Measurements from ENCODE around the gene CYREN. TPM values are rescaled to one million over a fixed set of nuclear protein-coding genes. Genes with fewer than 3 reads are reported as not detected.

Gene CYREN
- total and polyA plus RNA-seq, 2 of the 13 experiments (the other 11 are each of a cell fraction or from before 2014, with no cell fraction given): 20.7 to 60.7 TPM

DNA sequence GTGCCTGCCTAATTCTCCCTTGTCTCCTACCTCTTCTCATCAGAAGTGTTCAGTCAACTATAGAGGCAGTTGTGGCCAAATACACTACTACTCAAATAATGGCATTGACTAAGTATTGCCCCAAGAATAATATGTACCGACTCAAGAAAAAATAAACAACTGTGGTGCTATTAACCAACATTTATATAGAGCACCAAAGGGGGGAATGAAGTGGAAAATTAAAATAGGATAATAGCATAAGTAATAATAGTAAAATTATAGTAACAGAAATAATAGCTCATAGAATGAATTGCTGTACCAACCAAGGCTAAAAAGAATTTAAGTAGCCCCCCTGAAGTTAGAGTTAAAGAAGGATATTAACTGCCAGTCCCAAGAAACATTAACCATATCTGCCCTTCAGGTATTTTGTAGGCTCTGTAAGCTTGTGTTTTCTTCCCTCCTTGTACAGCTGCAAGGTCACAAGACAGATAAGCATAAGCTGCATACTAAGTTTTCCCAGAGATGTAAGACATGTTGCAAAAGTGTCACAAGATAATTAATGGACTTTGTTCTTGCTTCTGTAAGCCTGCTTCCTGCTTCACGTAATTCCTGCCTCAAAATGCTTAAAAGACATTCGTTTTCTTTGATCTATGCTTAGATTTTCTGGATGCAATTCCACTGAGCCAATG is 10.9 kb upstream of the CYREN start:
- FAIRE-seq (no peak), DNase-seq (ENCODE audit: low spot score) (no peak), ATAC-seq (no peak)
- Histone ChIP-seq H3K4me1 (ENCODE audit: insufficient read depth, low read length) (peaks cover 15% of the 10 kb centered on the region), H4K20me1 (ENCODE audit: insufficient read depth, low read length) (peaks cover 5% of the 10 kb centered on the region; the same call in 1 of the 2 replicates), H3K9me3 (ENCODE audit: low read length) (peaks cover 30% of the 10 kb centered on the region), H3K9ac (ENCODE audit: insufficient read depth, low read depth, low read length) (no peak overlapping the region), H3K79me2 (ENCODE audit: insufficient read depth, low read length) (peaks cover 12% of the 10 kb centered on the region), H3K4me2 (ENCODE audit: low read depth, low read length) (no peak overlapping the region), H3K27ac (ENCODE audit: extremely low read length, insufficient read depth, low read length) (no peak overlapping the region), H3K4me3 (replicated peaks in 1 of 3; ENCODE audit: insufficient read depth in 1 of 3, low read depth in 2 of 3, low read length in 3 of 3) (no peak overlapping the region), H3K27me3 (ENCODE audit: control insufficient read depth in 1 of 2, insufficient read depth in 2 of 2, low read length in 2 of 2) (no peaks in the 10 kb centered on the region), H3K36me3 (replicated peaks in 1 of 2; ENCODE audit: control insufficient read depth in 1 of 2, insufficient read depth in 2 of 2, low read length in 2 of 2) (peaks cover 23 to 75% of the 10 kb centered on the region in 2 experiments), H2AFZ (ENCODE audit: low read length) (no peak overlapping the region)
- POLR2A ChIA-PET: interaction anchor here (0.8 kb wide), 1 partner anchor 29 kb away, joined by 3 read pairs; the partner anchor contains the start of gene WDR91
- BruUV-seq (replicated peaks): no TSS peak
- intact Hi-C loops (cut with micrococcal nuclease; ENCODE audit: unreplicated experiment): no loop called here
- in situ Hi-C loops (cut with HindIII; ENCODE audit: extremely low pct_ligation_motif_present, low pct_unique_long_range_greater_than_20kb): no loop called here
- no peak for TF ChIP-seq EHMT2 (IDR thresholded peaks at IDR 0.05; ENCODE audit: borderline replicate concordance, low read depth, low read length)
- TF ChIP-seq ZEB1 (IDR thresholded peaks at IDR 0.05; ENCODE audit: insufficient replicate concordance, low read depth): no peak
- TF ChIP-seq POGZ (CRISPR knock-in tag; IDR thresholded peaks at IDR 0.05): no peak
- TF ChIP-seq RBFOX2 (IDR thresholded peaks at IDR 0.05; ENCODE audit: low read depth, low read length): 0 out of 2 replicates have a peak, but pooled peaks have one; percentile 8
- TF ChIP-seq, protein P1, sequence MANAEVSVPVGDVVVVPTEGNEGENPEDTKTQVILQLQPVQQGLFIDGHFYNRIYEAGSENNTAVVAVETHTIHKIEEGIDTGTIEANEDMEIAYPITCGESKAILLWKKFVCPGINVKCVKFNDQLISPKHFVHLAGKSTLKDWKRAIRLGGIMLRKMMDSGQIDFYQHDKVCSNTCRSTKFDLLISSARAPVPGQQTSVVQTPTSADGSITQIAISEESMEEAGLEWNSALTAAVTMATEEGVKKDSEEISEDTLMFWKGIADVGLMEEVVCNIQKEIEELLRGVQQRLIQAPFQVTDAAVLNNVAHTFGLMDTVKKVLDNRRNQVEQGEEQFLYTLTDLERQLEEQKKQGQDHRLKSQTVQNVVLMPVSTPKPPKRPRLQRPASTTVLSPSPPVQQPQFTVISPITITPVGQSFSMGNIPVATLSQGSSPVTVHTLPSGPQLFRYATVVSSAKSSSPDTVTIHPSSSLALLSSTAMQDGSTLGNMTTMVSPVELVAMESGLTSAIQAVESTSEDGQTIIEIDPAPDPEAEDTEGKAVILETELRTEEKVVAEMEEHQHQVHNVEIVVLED (CRISPR knock-in tag; IDR thresholded peaks at IDR 0.05; ENCODE audit: borderline replicate concordance): no peak
- CTCF ChIA-PET (ENCODE audit: low intra/inter-chr PET ratio, low total read pairs): no interaction called here
- 97% methylated on average over 3 of the region's 3 CpGs for WGBS (ENCODE audit: low lambda C conversion rate)

DNA sequence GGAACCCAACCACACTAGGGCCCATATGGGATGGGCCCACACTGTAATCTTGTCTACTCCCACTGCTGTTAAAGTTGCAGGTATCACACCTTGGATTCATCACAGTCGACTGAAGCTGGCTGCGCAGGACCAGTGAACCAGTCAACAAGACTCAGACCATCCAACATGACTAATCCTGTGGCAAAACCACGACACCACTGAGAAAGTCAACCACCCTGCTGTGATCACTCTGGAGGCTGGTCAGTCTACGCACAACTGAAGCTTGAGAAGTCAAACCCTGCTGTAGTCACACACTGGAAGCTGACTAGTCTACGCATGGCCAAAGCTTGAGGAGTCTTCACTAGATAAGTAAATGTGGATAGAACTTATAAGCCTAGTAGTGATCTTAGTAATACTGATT is 9.6 kb upstream of the CYREN start:
- in situ Hi-C loops (cut with HindIII; ENCODE audit: extremely low pct_ligation_motif_present, low pct_unique_long_range_greater_than_20kb) (no loop called here), intact Hi-C loops (cut with micrococcal nuclease; ENCODE audit: unreplicated experiment) (no loop called here)

More for the DNA sequence above, 9.6 kb upstream of the CYREN start:
- H3K4me3 ChIP-seq (replicated peaks in 1 of 3; ENCODE audit: insufficient read depth in 1 of 3, low read depth in 2 of 3, low read length in 3 of 3): no peak overlapping the region
- no peak overlapping the region for H3K27ac ChIP-seq (ENCODE audit: extremely low read length, insufficient read depth, low read length)
- 98% methylated on average over 5 of the region's 5 CpGs for WGBS (ENCODE audit: low lambda C conversion rate)
- H4K20me1 ChIP-seq (ENCODE audit: insufficient read depth, low read length): peaks cover 5% of the 10 kb centered on the region; the same call in 1 of the 2 replicates
- no TSS peak for BruUV-seq (replicated peaks)
- TF ChIP-seq KLF13 (CRISPR knock-in tag; IDR thresholded peaks at IDR 0.05): no peak
- TF ChIP-seq, protein P2, sequence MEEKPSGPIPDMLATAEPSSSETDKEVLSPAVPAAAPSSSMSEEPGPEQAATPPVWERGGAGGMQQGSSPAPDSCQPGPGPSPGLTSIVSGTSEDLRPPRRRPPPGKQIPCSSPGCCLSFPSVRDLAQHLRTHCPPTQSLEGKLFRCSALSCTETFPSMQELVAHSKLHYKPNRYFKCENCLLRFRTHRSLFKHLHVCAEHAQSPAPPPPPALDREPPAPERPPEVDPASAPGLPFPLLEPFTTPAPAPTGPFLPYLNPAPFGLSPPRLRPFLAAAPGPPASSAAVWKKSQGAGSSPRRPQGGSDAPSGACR (CRISPR knock-in tag; IDR thresholded peaks at IDR 0.05): no peak
- TF ChIP-seq, protein P3, sequence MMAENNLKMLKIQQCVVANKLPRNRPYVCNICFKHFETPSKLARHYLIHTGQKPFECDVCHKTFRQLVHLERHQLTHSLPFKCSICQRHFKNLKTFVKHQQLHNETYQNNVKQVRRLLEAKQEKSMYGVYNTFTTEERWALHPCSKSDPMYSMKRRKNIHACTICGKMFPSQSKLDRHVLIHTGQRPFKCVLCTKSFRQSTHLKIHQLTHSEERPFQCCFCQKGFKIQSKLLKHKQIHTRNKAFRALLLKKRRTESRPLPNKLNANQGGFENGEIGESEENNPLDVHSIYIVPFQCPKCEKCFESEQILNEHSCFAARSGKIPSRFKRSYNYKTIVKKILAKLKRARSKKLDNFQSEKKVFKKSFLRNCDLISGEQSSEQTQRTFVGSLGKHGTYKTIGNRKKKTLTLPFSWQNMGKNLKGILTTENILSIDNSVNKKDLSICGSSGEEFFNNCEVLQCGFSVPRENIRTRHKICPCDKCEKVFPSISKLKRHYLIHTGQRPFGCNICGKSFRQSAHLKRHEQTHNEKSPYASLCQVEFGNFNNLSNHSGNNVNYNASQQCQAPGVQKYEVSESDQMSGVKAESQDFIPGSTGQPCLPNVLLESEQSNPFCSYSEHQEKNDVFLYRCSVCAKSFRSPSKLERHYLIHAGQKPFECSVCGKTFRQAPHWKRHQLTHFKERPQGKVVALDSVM (CRISPR knock-in tag; IDR thresholded peaks at IDR 0.05): no peak
- TF ChIP-seq ZNF230 (CRISPR knock-in tag; IDR thresholded peaks at IDR 0.05): no peak
- TF ChIP-seq, protein P4, sequence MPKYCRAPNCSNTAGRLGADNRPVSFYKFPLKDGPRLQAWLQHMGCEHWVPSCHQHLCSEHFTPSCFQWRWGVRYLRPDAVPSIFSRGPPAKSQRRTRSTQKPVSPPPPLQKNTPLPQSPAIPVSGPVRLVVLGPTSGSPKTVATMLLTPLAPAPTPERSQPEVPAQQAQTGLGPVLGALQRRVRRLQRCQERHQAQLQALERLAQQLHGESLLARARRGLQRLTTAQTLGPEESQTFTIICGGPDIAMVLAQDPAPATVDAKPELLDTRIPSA (CRISPR knock-in tag; IDR thresholded peaks at IDR 0.05; ENCODE audit: borderline replicate concordance): no peak
- no peak for TF ChIP-seq GLI4 (CRISPR knock-in tag; IDR thresholded peaks at IDR 0.05; ENCODE audit: borderline replicate concordance)
- no peak for TF ChIP-seq NONO (IDR thresholded peaks at IDR 0.05)
- no peak for TF ChIP-seq NONO (CRISPR knock-in tag; conservative IDR thresholded peaks at IDR 0.05)
- H3K36me3 ChIP-seq (replicated peaks in 1 of 2; ENCODE audit: control insufficient read depth in 1 of 2, insufficient read depth in 2 of 2, low read length in 2 of 2): peaks cover 23 to 73% of the 10 kb centered on the region in 2 experiments
- no peaks in the 10 kb centered on the region for H3K27me3 ChIP-seq (ENCODE audit: control insufficient read depth in 1 of 2, insufficient read depth in 2 of 2, low read length in 2 of 2)
- ChIA-PET POLR2A (interaction anchor here (1.2 kb wide), 1 partner anchor 9 kb away, joined by 5 read pairs; no protein-coding TSS in a partner anchor), CTCF (ENCODE audit: low intra/inter-chr PET ratio, low total read pairs) (no interaction called here)
- H3K4me2 ChIP-seq (ENCODE audit: low read depth, low read length): no peak overlapping the region
- H3K9ac ChIP-seq (ENCODE audit: insufficient read depth, low read depth, low read length): no peak overlapping the region
- H2AFZ ChIP-seq (ENCODE audit: low read length): no peak overlapping the region
- peaks cover 23% of the 10 kb centered on the region for H3K79me2 ChIP-seq (ENCODE audit: insufficient read depth, low read length)
- DNase-seq (ENCODE audit: low spot score) (no peak), FAIRE-seq (no peak), ATAC-seq (no peak)
- peaks cover 30% of the 10 kb centered on the region for H3K9me3 ChIP-seq (ENCODE audit: low read length)
- peaks cover 28% of the 10 kb centered on the region for H3K4me1 ChIP-seq (ENCODE audit: insufficient read depth, low read length)
